ENCODE measurements around the gene TRIM40.

TRIM40 gene

DNA sequence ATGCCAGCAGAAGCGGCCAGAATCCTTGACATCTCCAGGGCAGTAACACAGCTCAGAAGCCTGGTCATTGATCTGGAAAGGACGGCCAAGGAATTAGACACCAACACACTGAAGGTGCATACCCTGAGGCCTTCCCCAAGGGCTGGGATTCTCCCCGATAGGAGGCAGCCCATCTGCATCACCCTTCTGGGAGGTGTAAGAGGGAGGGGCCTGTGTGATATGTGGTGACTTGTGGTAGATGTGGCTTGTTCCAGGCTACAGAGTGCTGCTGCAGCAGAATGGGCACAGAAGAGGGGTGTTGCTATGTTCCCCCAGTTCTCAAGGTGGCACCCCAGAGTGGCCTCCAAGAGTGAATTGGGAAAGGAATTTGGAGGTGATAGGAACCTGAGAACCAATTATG lies 11.2 kb downstream of the TRIM40 start:
- DNase-seq (ENCODE audit: extremely low spot score) = no peak
- CTCF ChIA-PET = no interaction called here
- TF ChIP-seq NFRKB (IDR thresholded peaks at IDR 0.05) = no peak
- TF ChIP-seq, protein P1, sequence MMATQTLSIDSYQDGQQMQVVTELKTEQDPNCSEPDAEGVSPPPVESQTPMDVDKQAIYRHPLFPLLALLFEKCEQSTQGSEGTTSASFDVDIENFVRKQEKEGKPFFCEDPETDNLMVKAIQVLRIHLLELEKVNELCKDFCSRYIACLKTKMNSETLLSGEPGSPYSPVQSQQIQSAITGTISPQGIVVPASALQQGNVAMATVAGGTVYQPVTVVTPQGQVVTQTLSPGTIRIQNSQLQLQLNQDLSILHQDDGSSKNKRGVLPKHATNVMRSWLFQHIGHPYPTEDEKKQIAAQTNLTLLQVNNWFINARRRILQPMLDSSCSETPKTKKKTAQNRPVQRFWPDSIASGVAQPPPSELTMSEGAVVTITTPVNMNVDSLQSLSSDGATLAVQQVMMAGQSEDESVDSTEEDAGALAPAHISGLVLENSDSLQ (IDR thresholded peaks at IDR 0.05) = no peak
- POLR2A ChIA-PET = no interaction called here

- ChIA-PET CTCF (interaction anchor here (1.3 kb wide), 1 partner anchor 17 kb away, joined by 3 read pairs; no protein-coding TSS in a partner anchor), POLR2A (no interaction called here)
- TF ChIP-seq CTBP1 (IDR thresholded peaks at IDR 0.05; ENCODE audit: borderline replicate concordance) (no peak), FOXM1 (IDR thresholded peaks at IDR 0.05; ENCODE audit: borderline replicate concordance) (no peak), SP1 (IDR thresholded peaks at IDR 0.05) (no peak), FOXA1 (IDR thresholded peaks at IDR 0.05) (no peak)
- DNase-seq (ENCODE audit: extremely low spot score) = no peak
Observed at GRCh38 chr6:30149234-30149633, 13.3 kb downstream of the TRIM40 start.

GRCh38 chr6:30149858-30150550 lies 14.1 kb downstream of the TRIM40 start:
- POLR2A ChIA-PET = no interaction called here

DNA sequence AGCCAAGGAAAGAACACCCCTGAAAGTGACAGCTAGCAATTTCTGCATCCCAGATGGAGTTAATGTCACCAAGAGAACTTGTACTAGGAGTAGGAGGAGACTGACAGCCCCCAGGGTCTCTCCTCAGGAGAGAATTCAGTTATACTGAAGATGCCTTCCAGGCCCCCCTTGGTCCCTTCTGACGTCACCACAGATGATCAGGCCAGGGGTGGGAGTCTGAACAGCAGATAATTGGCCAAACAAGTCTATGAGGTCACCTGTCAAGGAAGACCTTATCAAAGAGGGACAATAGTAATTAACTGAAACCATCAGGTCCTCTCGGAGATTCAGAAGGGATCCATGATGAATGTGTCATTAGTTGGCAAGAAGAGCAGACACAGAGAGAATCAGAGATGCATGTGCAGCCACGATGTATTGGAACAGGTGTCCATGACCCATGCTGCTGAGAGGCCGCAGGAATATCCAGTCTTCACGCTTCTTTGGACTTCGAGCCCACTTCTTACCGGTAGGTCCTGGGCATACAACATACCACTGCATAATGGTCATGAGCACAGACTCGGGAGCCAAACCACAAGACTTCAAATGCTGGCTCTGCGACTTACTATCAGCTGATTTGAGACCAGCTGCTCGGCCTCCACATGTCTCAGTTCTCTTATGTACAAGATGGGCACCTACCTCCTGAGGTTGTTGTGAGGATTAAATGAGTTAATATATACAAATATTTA lies 14.9 kb downstream of the TRIM40 start:
- POLR2A ChIA-PET = no interaction called here
- no peak for TF ChIP-seq FOXM1 (IDR thresholded peaks at IDR 0.05; ENCODE audit: borderline replicate concordance)
- no peak for TF ChIP-seq BHLHE40 (IDR thresholded peaks at IDR 0.05; ENCODE audit: borderline replicate concordance)
- CTCF ChIA-PET = no interaction called here
- DNase-seq (ENCODE audit: extremely low spot score) = no peak

More at GRCh38 chr6:30149858-30150550, 14.1 kb downstream of the TRIM40 start:
- no peak for TF ChIP-seq FOXA1 (IDR thresholded peaks at IDR 0.05)
- no peak for TF ChIP-seq NFRKB (IDR thresholded peaks at IDR 0.05)
- TF ChIP-seq ARNT (IDR thresholded peaks at IDR 0.05) = no peak
- TF ChIP-seq SP1 (IDR thresholded peaks at IDR 0.05) = no peak
- no peak for TF ChIP-seq TARDBP (IDR thresholded peaks at IDR 0.05)
- no peak for TF ChIP-seq ELF4 (IDR thresholded peaks at IDR 0.05)
- no peak for TF ChIP-seq FOXM1 (IDR thresholded peaks at IDR 0.05; ENCODE audit: borderline replicate concordance)
- TF ChIP-seq SUZ12 (IDR thresholded peaks at IDR 0.05) = no peak
- TF ChIP-seq, protein P1 (IDR thresholded peaks at IDR 0.05) = no peak
- TF ChIP-seq L3MBTL2 (conservative IDR thresholded peaks at IDR 0.05) = no peak
- TF ChIP-seq HDGF (IDR thresholded peaks at IDR 0.05; ENCODE audit: borderline replicate concordance) = no peak
- TF ChIP-seq FOXK2 (IDR thresholded peaks at IDR 0.05) = no peak
- TF ChIP-seq BHLHE40 (IDR thresholded peaks at IDR 0.05; ENCODE audit: borderline replicate concordance) = no peak
- TF ChIP-seq ZNF384 (IDR thresholded peaks at IDR 0.05) = no peak
- no peak for TF ChIP-seq LEF1 (IDR thresholded peaks at IDR 0.05; ENCODE audit: borderline replicate concordance)
- TF ChIP-seq CTBP1 (IDR thresholded peaks at IDR 0.05; ENCODE audit: borderline replicate concordance) = no peak
- DNase-seq (ENCODE audit: extremely low spot score) = no peak
- CTCF ChIA-PET = no interaction called here

DNA sequence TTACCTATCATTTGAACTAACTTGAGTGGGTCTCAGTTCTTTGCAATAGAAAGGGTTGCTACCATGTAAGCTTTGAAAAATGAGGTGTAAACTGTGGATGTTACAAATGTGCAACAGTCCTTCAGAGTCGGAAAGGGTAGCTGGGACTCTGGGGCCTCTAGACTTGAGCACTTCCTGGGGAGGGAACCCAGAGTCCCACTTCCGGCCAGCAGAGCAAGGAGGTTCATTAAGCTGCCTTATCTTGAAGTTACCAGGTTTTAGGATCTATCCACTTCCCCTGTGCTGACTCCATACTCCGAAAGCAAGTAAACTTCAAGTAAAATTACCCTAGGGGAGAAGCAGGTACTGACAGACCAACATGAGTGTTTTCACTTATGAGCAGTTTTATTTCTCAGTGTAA lies 15.6 kb downstream of the TRIM40 start:
- CTCF ChIA-PET = no interaction called here
- TF ChIP-seq SUZ12 (IDR thresholded peaks at IDR 0.05) (no peak), SP1 (IDR thresholded peaks at IDR 0.05) (no peak), HDGF (IDR thresholded peaks at IDR 0.05; ENCODE audit: borderline replicate concordance) (no peak), FOXA1 (IDR thresholded peaks at IDR 0.05) (no peak), FOXM1 (IDR thresholded peaks at IDR 0.05; ENCODE audit: borderline replicate concordance) (no peak)

GRCh38 chr6:30152016-30152673 lies 16.2 kb downstream of the TRIM40 start:
- DNase-seq (ENCODE audit: extremely low spot score) = no peak
- ChIA-PET CTCF (interaction anchor here (1.2 kb wide), 1 partner anchor 21 kb away, joined by 4 read pairs; no protein-coding TSS in a partner anchor), POLR2A (interaction anchor here (0.6 to 1.0 kb wide), 2 partner anchors 21 to 50 kb away, joined by 3 read pairs; no protein-coding TSS in a partner anchor)
- no peak for TF ChIP-seq TARDBP (IDR thresholded peaks at IDR 0.05)
- no peak for TF ChIP-seq SP1 (IDR thresholded peaks at IDR 0.05)
- no peak for TF ChIP-seq L3MBTL2 (conservative IDR thresholded peaks at IDR 0.05)
- TF ChIP-seq NFRKB (IDR thresholded peaks at IDR 0.05) = no peak
- no peak for TF ChIP-seq CTBP1 (IDR thresholded peaks at IDR 0.05; ENCODE audit: borderline replicate concordance)
- TF ChIP-seq FOXK2 (IDR thresholded peaks at IDR 0.05) = no peak
- no peak for TF ChIP-seq SUZ12 (IDR thresholded peaks at IDR 0.05)
- TF ChIP-seq FOXM1 (IDR thresholded peaks at IDR 0.05; ENCODE audit: borderline replicate concordance) = no peak
- no peak for TF ChIP-seq LEF1 (IDR thresholded peaks at IDR 0.05; ENCODE audit: borderline replicate concordance)

More for the DNA sequence above, 15.6 kb downstream of the TRIM40 start:
- POLR2A ChIA-PET = interaction anchor here (0.6 to 1.0 kb wide), 2 partner anchors 21 to 50 kb away, joined by 3 read pairs; no protein-coding TSS in a partner anchor
- no peak for DNase-seq (ENCODE audit: extremely low spot score)
